GM12878 (cell line): Measurements from ENCODE around the gene ARHGAP32.
"Not testable (repeated sequence)": the region's sequence is repeated elsewhere in the genome, so short reads cannot be mapped to it uniquely, and the experiment has no call there.

Source experiments
- CTCF ChIP-seq, 3 experiments: IDR thresholded peaks in 2 of 3; conservative IDR thresholded peaks in 1 of 3; 2 replicates each; pipeline ENCODE4 v1.5.1; 2011; ENCODE audit warnings: low read depth in 3 of 3, low read length in 3 of 3, mild to moderate bottlenecking in 3 of 3, control low read depth in 2 of 3, moderate library complexity in 2 of 3, inconsistent platforms in 1 of 3, mixed read lengths in 1 of 3; ENCODE audit not compliant: control insufficient read depth in 2 of 3, insufficient read depth in 1 of 3; ENCODE audit errors: extremely low read depth in 1 of 3
- EP300 ChIP-seq, 2 experiments: fragments of 150-350 bp in 1 of 2; IDR thresholded peaks; 2 replicates each; pipeline ENCODE4 v1.6.1; 2011 to 2012; ENCODE audit warnings: low read depth in 2 of 2, low read length in 2 of 2, borderline replicate concordance in 1 of 2, improper control_type of control experiment in 1 of 2, inconsistent platforms in 1 of 2; ENCODE audit not compliant: control insufficient read depth in 1 of 2
- EZH2 ChIP-seq: IDR thresholded peaks from 2 replicates; pipeline ENCODE4 v1.6.1; 2012; ENCODE audit warnings: low read depth, mild to moderate bottlenecking, control low read depth, inconsistent platforms, low read length, borderline replicate concordance; ENCODE audit not compliant: control insufficient read depth
- HDAC2 ChIP-seq: fragments of 200-600 bp; sonication (generic); IDR thresholded peaks from 2 replicates; pipeline ENCODE4 v1.6.1; 2017
- JUNB ChIP-seq: IDR thresholded peaks from 2 replicates; pipeline ENCODE4 v1.6.1; 2016; ENCODE audit warnings: antibody characterized with exemption, mild to moderate bottlenecking
- JUND ChIP-seq: IDR thresholded peaks from 2 replicates; pipeline ENCODE4 v1.6.1; 2012; ENCODE audit warnings: low read depth, mild to moderate bottlenecking, low read length, improper control_type of control experiment, moderate library complexity
- KDM1A ChIP-seq: fragments of 200-600 bp; sonication (generic); IDR thresholded peaks from 2 replicates; pipeline ENCODE4 v1.6.1; 2016; ENCODE audit warnings: borderline replicate concordance
- POLR2A ChIP-seq: IDR thresholded peaks from 2 replicates; pipeline ENCODE4 v1.6.1; 2011; ENCODE audit warnings: low read depth, mild to moderate bottlenecking, low read length
- POLR2AphosphoS5 ChIP-seq: IDR thresholded peaks from 2 replicates; pipeline ENCODE4 v1.6.1; 2011; ENCODE audit warnings: mild to moderate bottlenecking, low read length, inconsistent platforms
- RAD21 ChIP-seq: IDR thresholded peaks from 2 replicates; pipeline ENCODE4 v1.6.1; 2011; ENCODE audit warnings: mild to moderate bottlenecking, low read depth, low read length, moderate library complexity; ENCODE audit not compliant: insufficient read depth
- SMARCA5 ChIP-seq: fragments of 450-650 bp; IDR thresholded peaks from 2 replicates; pipeline ENCODE4 v1.6.1; 2017; ENCODE audit warnings: mild to moderate bottlenecking
- SP1 ChIP-seq: IDR thresholded peaks from one replicate; pipeline ENCODE4 v1.6.1; 2011; ENCODE audit warnings: low read depth, low read length
- STAT3 ChIP-seq: IDR thresholded peaks from 2 replicates; pipeline ENCODE4 v1.6.1; 2011; ENCODE audit warnings: low read depth, low read length, improper control_type of control experiment
- ZNF274 ChIP-seq: IDR thresholded peaks from one replicate; pipeline ENCODE4 v1.8.0; 2011; ENCODE audit not compliant: insufficient read length, insufficient read depth

DNA sequence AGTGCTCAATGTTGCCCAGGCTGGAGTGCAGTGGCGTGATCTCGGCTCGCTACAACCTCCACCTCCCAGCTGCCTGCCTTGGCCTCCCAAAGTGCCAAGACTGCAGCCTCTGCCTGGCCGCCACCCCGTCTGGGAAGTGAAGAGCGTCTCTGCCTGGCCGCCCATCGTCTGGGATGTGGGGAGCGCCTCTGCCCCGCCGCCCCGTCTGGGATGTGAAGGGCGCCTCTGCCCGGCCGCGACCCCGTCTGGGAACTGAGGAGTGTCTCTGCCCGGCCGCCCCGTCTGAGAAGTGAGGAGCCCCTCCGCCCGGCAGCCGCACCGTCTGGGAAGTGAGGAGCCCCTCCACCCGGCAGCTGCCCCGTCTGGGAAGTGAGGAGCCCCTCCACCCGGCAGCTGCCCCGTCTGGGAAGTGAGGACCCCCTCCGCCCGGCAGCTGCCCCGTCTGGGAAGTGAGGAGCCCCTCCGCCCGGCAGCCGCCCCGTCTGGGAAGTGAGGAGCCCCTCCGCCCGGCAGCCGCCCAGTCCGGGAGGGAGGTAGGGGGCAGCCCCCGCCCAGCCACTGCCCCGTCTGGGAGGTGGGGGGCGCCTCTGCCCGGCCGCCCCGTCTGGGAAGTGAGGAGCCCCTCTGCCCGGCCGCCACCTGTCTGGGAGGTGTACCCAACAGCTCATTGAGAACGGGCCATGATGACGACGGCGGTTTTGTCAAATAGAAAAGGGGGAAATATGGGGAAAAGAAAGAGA is 63.1 kb downstream of the ARHGAP32 start:
- TF ChIP-seq POLR2AphosphoS5; EZH2; POLR2A; SP1; CTCF (IDR thresholded peaks at IDR 0.05 in 2 of 3, conservative IDR thresholded peaks at IDR 0.05 in 1 of 3; ENCODE audit: control insufficient read depth in 2 of 3, extremely low read depth in 1 of 3, insufficient read depth in 1 of 3, low read depth in 3 of 3, low read length in 3 of 3); SMARCA5; KDM1A; HDAC2; EP300 (IDR thresholded peaks at IDR 0.05; ENCODE audit: borderline replicate concordance in 1 of 2, control insufficient read depth in 1 of 2, low read depth in 2 of 2, low read length in 2 of 2); RAD21; JUND; JUNB; STAT3; ZNF274: not testable (repeated sequence)
